ENCODE data around the gene ACVR1B.
A peak's percentile ranks its signal among the peaks of the same experiment; 100 is the strongest.

Gene ACVR1B

DNA sequence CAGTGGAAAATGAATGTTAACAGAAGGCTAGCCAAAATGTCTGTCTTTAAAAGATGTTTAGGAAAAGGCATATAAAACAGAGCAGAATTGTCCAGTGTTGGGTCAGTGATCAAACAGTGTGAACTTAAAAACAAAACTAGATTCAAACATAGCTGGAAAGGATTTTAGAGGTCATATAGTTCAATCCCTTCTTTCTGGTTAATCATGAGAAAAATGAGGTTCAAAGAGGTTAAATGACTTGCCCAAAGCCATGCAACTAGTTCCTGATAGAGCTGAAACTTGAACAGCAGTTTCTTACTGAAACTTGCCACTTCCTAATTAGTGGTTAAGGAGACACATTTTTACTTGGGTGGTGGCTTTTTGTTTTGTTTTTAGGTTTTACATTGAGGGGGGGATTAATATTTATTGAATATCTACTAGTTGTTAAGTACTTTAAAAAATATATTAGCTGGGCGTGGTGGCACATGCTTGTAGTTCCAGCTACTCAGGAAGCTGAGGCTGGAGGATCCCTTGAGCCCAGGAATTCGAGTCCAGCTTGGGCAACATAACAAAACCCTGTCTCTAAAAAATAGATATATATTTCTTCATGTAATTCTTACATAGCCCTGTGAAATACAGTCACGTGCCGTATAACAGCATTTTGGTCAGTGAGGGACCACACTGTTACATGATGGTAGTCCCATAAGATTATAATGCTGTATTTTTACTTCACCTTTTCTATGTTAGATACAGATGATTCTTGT, 20.4 kb downstream of the ACVR1B start:
- Histone ChIP-seq H2BK12ac (ENCODE audit: low read length in 2 of 2) (no peak overlapping the region), H3K36me3 (ENCODE audit: control insufficient read depth in 1 of 2, insufficient read depth in 2 of 2, low read depth in 1 of 2, low read length in 2 of 2) (peaks cover 9 to 19% of the 10 kb centered on the region in 2 experiments), H2BK5ac (ENCODE audit: low read depth, low read length, poor library complexity, severe bottlenecking) (no peak overlapping the region), H3K4ac (ENCODE audit: low read depth in 1 of 2, low read length in 2 of 2) (no peak overlapping the region), H3K27ac (ENCODE audit: low read length, poor library complexity, severe bottlenecking) (peak overlapping the region; percentile 73), H3K27me3 (ENCODE audit: control insufficient read depth in 1 of 2, insufficient read depth in 1 of 2, low read length in 2 of 2) (no peaks in the 10 kb centered on the region), H3K4me2 (ENCODE audit: low read length, poor library complexity, severe bottlenecking) (no peak overlapping the region), H2AK5ac (ENCODE audit: low read length, severe bottlenecking) (no peak overlapping the region), H2BK120ac (ENCODE audit: low read depth, low read length) (no peak overlapping the region), H4K8ac (ENCODE audit: low read length) (no peak overlapping the region), H3K23ac (ENCODE audit: low read length in 2 of 2) (no peak overlapping the region), H3K9me3 (ENCODE audit: control insufficient read depth, low read length) (no peaks in the 10 kb centered on the region), H3K9ac (ENCODE audit: low read length) (peak overlapping the region; percentile 74), H3K4me1 (ENCODE audit: control insufficient read depth, insufficient read depth, low read depth, low read length) (peaks cover 33% of the 10 kb centered on the region), H2AFZ (ENCODE audit: low read depth, low read length) (no peak overlapping the region), H3K18ac (ENCODE audit: low read depth in 1 of 2, low read length in 2 of 2) (peak overlapping the region in 1 of 2 experiments; percentile 71), H3K4me3 (ENCODE audit: insufficient read depth in 1 of 2, low read depth in 1 of 2, low read length in 2 of 2) (peak overlapping the region in 1 of 2 experiments; percentile 47), H2BK15ac (ENCODE audit: low read depth, poor library complexity, severe bottlenecking) (no peak overlapping the region), H3K79me1 (replicated peaks; ENCODE audit: low read length, poor library complexity, severe bottlenecking) (peaks cover 25% of the 10 kb centered on the region), H3K14ac (ENCODE audit: low read length in 2 of 2) (no peak overlapping the region), H4K91ac (ENCODE audit: low read length) (no peak overlapping the region)
- peak; percentile 33 for DNase-seq
- 20% methylated on average over 1 of the region's 4 CpGs for whole genome bisulfite sequencing

GRCh38 chr12:51972422-51972812, 20.9 kb downstream of the ACVR1B start:
- H3K27ac ChIP-seq (ENCODE audit: low read length, poor library complexity, severe bottlenecking): peak overlapping the region; percentile 73
- no peak for DNase-seq
- H3K4me2 ChIP-seq (ENCODE audit: low read length, poor library complexity, severe bottlenecking): no peak overlapping the region
- H3K23ac ChIP-seq (ENCODE audit: low read length in 2 of 2): no peak overlapping the region
- no peak overlapping the region for H2BK15ac ChIP-seq (ENCODE audit: low read depth, poor library complexity, severe bottlenecking)
- H4K8ac ChIP-seq (ENCODE audit: low read length): no peak overlapping the region
- peak overlapping the region; percentile 66 for H4K91ac ChIP-seq (ENCODE audit: low read length)
- no peaks in the 10 kb centered on the region for H3K9me3 ChIP-seq (ENCODE audit: control insufficient read depth, low read length)
- WGBS: 100% methylated on average over 1 of the region's 5 CpGs
- H3K4me1 ChIP-seq (ENCODE audit: control insufficient read depth, insufficient read depth, low read depth, low read length): peaks cover 35% of the 10 kb centered on the region
- peak overlapping the region; percentile 64 for H2AK5ac ChIP-seq (ENCODE audit: low read length, severe bottlenecking)
- H2BK12ac ChIP-seq (ENCODE audit: low read length in 2 of 2): peak overlapping the region; percentile 51 to 98
- peak overlapping the region in 1 of 2 experiments; percentile 47 for H3K4me3 ChIP-seq (ENCODE audit: insufficient read depth in 1 of 2, low read depth in 1 of 2, low read length in 2 of 2)
- H3K36me3 ChIP-seq (ENCODE audit: control insufficient read depth in 1 of 2, insufficient read depth in 2 of 2, low read depth in 1 of 2, low read length in 2 of 2): peaks cover 9 to 24% of the 10 kb centered on the region in 2 experiments
- H3K4ac ChIP-seq (ENCODE audit: low read depth in 1 of 2, low read length in 2 of 2): no peak overlapping the region
- peak overlapping the region; percentile 74 for H3K9ac ChIP-seq (ENCODE audit: low read length)
- H2BK120ac ChIP-seq (ENCODE audit: low read depth, low read length): no peak overlapping the region
- H2AFZ ChIP-seq (ENCODE audit: low read depth, low read length): no peak overlapping the region
- peak overlapping the region; percentile 44 to 71 for H3K18ac ChIP-seq (ENCODE audit: low read depth in 1 of 2, low read length in 2 of 2)
- H2BK5ac ChIP-seq (ENCODE audit: low read depth, low read length, poor library complexity, severe bottlenecking): no peak overlapping the region
- no peak overlapping the region for H3K14ac ChIP-seq (ENCODE audit: low read length in 2 of 2)
- no peaks in the 10 kb centered on the region for H3K27me3 ChIP-seq (ENCODE audit: control insufficient read depth in 1 of 2, insufficient read depth in 1 of 2, low read length in 2 of 2)
- peaks cover 25% of the 10 kb centered on the region for H3K79me1 ChIP-seq (replicated peaks; ENCODE audit: low read length, poor library complexity, severe bottlenecking)

DNA sequence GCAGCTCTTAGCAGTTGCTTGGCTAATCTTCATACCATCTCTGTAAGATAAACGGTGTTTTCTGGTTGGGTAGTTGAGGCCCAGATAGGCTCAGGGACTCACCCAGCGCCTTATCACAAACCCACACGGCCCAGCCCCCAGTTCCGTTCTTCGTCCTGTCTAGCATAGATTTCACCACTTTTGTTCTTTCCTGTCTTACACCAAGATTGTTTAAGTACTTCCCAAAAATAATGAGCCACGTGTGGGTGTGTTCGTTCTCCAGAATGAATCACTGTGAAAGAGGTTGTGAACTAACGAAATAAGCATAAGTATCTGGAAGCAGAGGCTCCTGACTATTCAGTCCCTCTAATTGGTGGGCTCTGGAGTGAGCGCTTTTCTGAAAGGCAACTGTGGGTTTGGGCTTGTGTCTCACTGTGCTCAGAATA, 21.4 kb downstream of the ACVR1B start:
- no peak overlapping the region for H4K8ac ChIP-seq (ENCODE audit: low read length)
- no peaks in the 10 kb centered on the region for H3K27me3 ChIP-seq (ENCODE audit: control insufficient read depth in 1 of 2, insufficient read depth in 1 of 2, low read length in 2 of 2)
- H2AK5ac ChIP-seq (ENCODE audit: low read length, severe bottlenecking): peak overlapping the region; percentile 17
- H2BK120ac ChIP-seq (ENCODE audit: low read depth, low read length): no peak overlapping the region
- peaks cover 9 to 28% of the 10 kb centered on the region in 2 experiments for H3K36me3 ChIP-seq (ENCODE audit: control insufficient read depth in 1 of 2, insufficient read depth in 2 of 2, low read depth in 1 of 2, low read length in 2 of 2)
- no peak overlapping the region for H3K4ac ChIP-seq (ENCODE audit: low read depth in 1 of 2, low read length in 2 of 2)
- no peak overlapping the region for H3K4me2 ChIP-seq (ENCODE audit: low read length, poor library complexity, severe bottlenecking)
- H3K9ac ChIP-seq (ENCODE audit: low read length): peak overlapping the region; percentile 74
- H3K4me3 ChIP-seq (ENCODE audit: insufficient read depth in 1 of 2, low read depth in 1 of 2, low read length in 2 of 2): peak overlapping the region in 1 of 2 experiments; percentile 65
- no peak overlapping the region for H3K23ac ChIP-seq (ENCODE audit: low read length in 2 of 2)
- H3K27ac ChIP-seq (ENCODE audit: low read length, poor library complexity, severe bottlenecking): no peak overlapping the region
- no peak overlapping the region for H2AFZ ChIP-seq (ENCODE audit: low read depth, low read length)
- DNase-seq: peak; percentile 91
- no peaks in the 10 kb centered on the region for H3K9me3 ChIP-seq (ENCODE audit: control insufficient read depth, low read length)
- no peak overlapping the region for H4K91ac ChIP-seq (ENCODE audit: low read length)
- H3K14ac ChIP-seq (ENCODE audit: low read length in 2 of 2): no peak overlapping the region
- peaks cover 25% of the 10 kb centered on the region for H3K79me1 ChIP-seq (replicated peaks; ENCODE audit: low read length, poor library complexity, severe bottlenecking)
- H2BK12ac ChIP-seq (ENCODE audit: low read length in 2 of 2): no peak overlapping the region
- no peak overlapping the region for H3K18ac ChIP-seq (ENCODE audit: low read depth in 1 of 2, low read length in 2 of 2)
- H2BK5ac ChIP-seq (ENCODE audit: low read depth, low read length, poor library complexity, severe bottlenecking): no peak overlapping the region
- WGBS: 19% methylated on average over 9 of the region's 9 CpGs
- peaks cover 36% of the 10 kb centered on the region for H3K4me1 ChIP-seq (ENCODE audit: control insufficient read depth, insufficient read depth, low read depth, low read length)
- H2BK15ac ChIP-seq (ENCODE audit: low read depth, poor library complexity, severe bottlenecking): no peak overlapping the region

- H2BK12ac ChIP-seq (ENCODE audit: low read length in 2 of 2): no peak overlapping the region
- H3K4me3 ChIP-seq (ENCODE audit: insufficient read depth in 1 of 2, low read depth in 1 of 2, low read length in 2 of 2): peak overlapping the region in 1 of 2 experiments; percentile 65
- no peak overlapping the region for H2AK5ac ChIP-seq (ENCODE audit: low read length, severe bottlenecking)
- DNase-seq: no peak
- H4K8ac ChIP-seq (ENCODE audit: low read length): no peak overlapping the region
- H2BK15ac ChIP-seq (ENCODE audit: low read depth, poor library complexity, severe bottlenecking): no peak overlapping the region
- H2BK120ac ChIP-seq (ENCODE audit: low read depth, low read length): no peak overlapping the region
- H3K9me3 ChIP-seq (ENCODE audit: control insufficient read depth, low read length): no peaks in the 10 kb centered on the region
- no peak overlapping the region for H2BK5ac ChIP-seq (ENCODE audit: low read depth, low read length, poor library complexity, severe bottlenecking)
- peak overlapping the region; percentile 74 for H3K9ac ChIP-seq (ENCODE audit: low read length)
- no peaks in the 10 kb centered on the region for H3K27me3 ChIP-seq (ENCODE audit: control insufficient read depth in 1 of 2, insufficient read depth in 1 of 2, low read length in 2 of 2)
- peaks cover 36% of the 10 kb centered on the region for H3K4me1 ChIP-seq (ENCODE audit: control insufficient read depth, insufficient read depth, low read depth, low read length)
- no peak overlapping the region for H3K23ac ChIP-seq (ENCODE audit: low read length in 2 of 2)
- no peak overlapping the region for H3K4ac ChIP-seq (ENCODE audit: low read depth in 1 of 2, low read length in 2 of 2)
- H2AFZ ChIP-seq (ENCODE audit: low read depth, low read length): no peak overlapping the region
- no peak overlapping the region for H3K4me2 ChIP-seq (ENCODE audit: low read length, poor library complexity, severe bottlenecking)
- 78% methylated on average over 4 of the region's 4 CpGs for WGBS
- H4K91ac ChIP-seq (ENCODE audit: low read length): no peak overlapping the region
- no peak overlapping the region for H3K27ac ChIP-seq (ENCODE audit: low read length, poor library complexity, severe bottlenecking)
- H3K18ac ChIP-seq (ENCODE audit: low read depth in 1 of 2, low read length in 2 of 2): peak overlapping the region in 1 of 2 experiments; percentile 16
- H3K79me1 ChIP-seq (replicated peaks; ENCODE audit: low read length, poor library complexity, severe bottlenecking): peaks cover 23% of the 10 kb centered on the region
- peaks cover 9 to 33% of the 10 kb centered on the region in 2 experiments for H3K36me3 ChIP-seq (ENCODE audit: control insufficient read depth in 1 of 2, insufficient read depth in 2 of 2, low read depth in 1 of 2, low read length in 2 of 2)
- H3K14ac ChIP-seq (ENCODE audit: low read length in 2 of 2): no peak overlapping the region
Observed at GRCh38 chr12:51973560-51973959, 22.1 kb downstream of the ACVR1B start.

Measured in mesenchymal stem cell (in vitro differentiated cells and primary cell).